Transverse colon (tissue), 4 donors: ENCODE results near the gene TBL1X. TPM values are rescaled to one million over a fixed set of nuclear protein-coding genes. Genes with fewer than 3 reads are reported as not detected.

ENCODE experiments used
- DNase-seq: peaks from one replicate; pipeline ENCODE4 v3.0.0-alpha.2; 2019
- H3K27ac ChIP-seq, 4 donors: fragments of 200-600 bp; sonication (generic); 2 replicates each; pipeline ENCODE4 v1.5.1; 2016 to 2018; ENCODE audit warnings: inconsistent platforms in 4 of 4
- H3K27me3 ChIP-seq: fragments of 200-600 bp; sonication (generic); 2 replicates; pipeline ENCODE4 v1.5.1; 2017; ENCODE audit warnings: inconsistent platforms
- H3K36me3 ChIP-seq, 4 donors: fragments of 200-600 bp; sonication (generic); 2 replicates each; pipeline ENCODE4 v1.5.1; 2017 to 2019; ENCODE audit warnings: inconsistent platforms in 4 of 4
- H3K4me1 ChIP-seq, 4 donors: fragments of 200-600 bp; sonication (generic); 2 replicates each; pipeline ENCODE4 v1.5.1; 2017 to 2020; ENCODE audit warnings: inconsistent platforms in 4 of 4
- H3K4me3 ChIP-seq, 4 donors: fragments of 200-600 bp; sonication (generic); 1 replicate in 1 of 4; 2 replicates in 3 of 4; pipeline versions ENCODE4 v1.5.1 to v1.6.1; 2017 to 2019; ENCODE audit warnings: inconsistent platforms in 4 of 4
- H3K9me3 ChIP-seq, 2 donors: fragments of 200-600 bp; sonication (generic); 2 replicates each; pipeline ENCODE4 v1.5.1; 2017 to 2019; ENCODE audit warnings: inconsistent platforms in 2 of 2
- CTCF ChIP-seq, 5 experiments: fragments of 200-600 bp in 3 of 5; fragments of 450-650 bp in 2 of 5; sonication (generic) in 3 of 5; IDR thresholded peaks; 1 replicate in 2 of 5; 2 replicates in 3 of 5; pipeline ENCODE4 v1.5.1; 2016 to 2017; ENCODE audit warnings: antibody characterized with exemption in 5 of 5, inconsistent platforms in 3 of 5, mild to moderate bottlenecking in 2 of 5, moderate library complexity in 1 of 5
- EP300 ChIP-seq: sonication (generic); formaldehyde crosslinking; IDR thresholded peaks from one replicate; pipeline ENCODE4 v1.6.1; 2017; ENCODE audit warnings: antibody characterized with exemption, low read depth
- POLR2A ChIP-seq: fragments of 450-650 bp; IDR thresholded peaks from one replicate; pipeline ENCODE4 v1.6.1; 2016; ENCODE audit warnings: antibody characterized with exemption, mild to moderate bottlenecking, moderate library complexity
- POLR2AphosphoS5 ChIP-seq, 3 donors: sonication (generic); formaldehyde crosslinking; IDR thresholded peaks; one replicate each; pipeline ENCODE4 v1.6.1; 2016; ENCODE audit warnings: antibody characterized with exemption in 3 of 3
- WGBS, 2 donors: methylation state at CpG; one replicate each; pipeline ENCODE4 v1.1.5; 2018; ENCODE audit warnings: low coverage in 1 of 2; 5-methylcytosine and 5-hydroxymethylcytosine counted together
- in situ Hi-C, 4 donors: fragments of 200-750 bp; cut with MboI; loops; one replicate each; pipeline versions ENCODE4 v1.15.0 to v1.15.1; 2017; ENCODE audit warnings: low sequenced_read_pairs in 3 of 4, low pct_ligation_motif_present in 1 of 4, low pct_unique_long_range_greater_than_20kb in 1 of 4
- intact Hi-C: fragments of 100-400 bp; cut with DNase I; formaldehyde crosslinking; loops from one replicate; pipeline ENCODE4 v1.15.1; 2023; ENCODE audit warnings: low total_unique reads
- total RNA-seq, 4 donors: library from RNA; depleted of rRNA; stranded (reverse); fragments of >200 nt; gene quantifications; one replicate each; pipeline ENCODE4 v1.1.0, GENCODE V29; 2016

The TBL1X gene
- total RNA-seq, 4 donors from 2014 or later = 3.4 to 16.8 (median 13.0) TPM

GRCh38 chrX:9656871-9657270, 192.0 kb downstream of the TBL1X start:
- H3K4me3 ChIP-seq = no peak overlapping the region
- WGBS, 2 donors = 75 to 100% methylated on average over 1 to 3 of the region's 3 CpGs
- peaks cover 0 to 2% (median 0%) of the 10 kb centered on the region in 4 donors for H3K4me1 ChIP-seq
- in situ Hi-C loops = no loop called here
- H3K27me3 ChIP-seq = no peaks in the 10 kb centered on the region
- H3K36me3 ChIP-seq = no peaks in the 10 kb centered on the region
- no peak for DNase-seq
- no peak for TF ChIP-seq POLR2A
- no peak for TF ChIP-seq EP300
- TF ChIP-seq CTCF (IDR thresholded peaks at IDR 0.05) = no peak
- TF ChIP-seq POLR2AphosphoS5 (IDR thresholded peaks at IDR 0.05) = no peak
- intact Hi-C loops = no loop called here
- no peaks in the 10 kb centered on the region for H3K9me3 ChIP-seq
- no peak overlapping the region for H3K27ac ChIP-seq

- no peak overlapping the region for H3K4me3 ChIP-seq
- no peaks in the 10 kb centered on the region for H3K27me3 ChIP-seq
- in situ Hi-C loops = no loop called here
- intact Hi-C loops = no loop called here
- no peaks in the 10 kb centered on the region for H3K9me3 ChIP-seq
- no peaks in the 10 kb centered on the region for H3K36me3 ChIP-seq
- H3K27ac ChIP-seq = no peak overlapping the region
- H3K4me1 ChIP-seq = peaks cover 0 to 2% (median 0%) of the 10 kb centered on the region in 4 donors
- WGBS, 2 donors = 84% methylated on average over 6 of the region's 6 CpGs; no CpG with 5 or more reads in 1 of the 2 donors
- no peak for DNase-seq
- no peak for TF ChIP-seq POLR2AphosphoS5 (IDR thresholded peaks at IDR 0.05)
- no peak for TF ChIP-seq EP300
- no peak for TF ChIP-seq POLR2A
These were observed 192.9 kb downstream of the TBL1X start for GRCh38 chrX:9657590-9658256.

DNA sequence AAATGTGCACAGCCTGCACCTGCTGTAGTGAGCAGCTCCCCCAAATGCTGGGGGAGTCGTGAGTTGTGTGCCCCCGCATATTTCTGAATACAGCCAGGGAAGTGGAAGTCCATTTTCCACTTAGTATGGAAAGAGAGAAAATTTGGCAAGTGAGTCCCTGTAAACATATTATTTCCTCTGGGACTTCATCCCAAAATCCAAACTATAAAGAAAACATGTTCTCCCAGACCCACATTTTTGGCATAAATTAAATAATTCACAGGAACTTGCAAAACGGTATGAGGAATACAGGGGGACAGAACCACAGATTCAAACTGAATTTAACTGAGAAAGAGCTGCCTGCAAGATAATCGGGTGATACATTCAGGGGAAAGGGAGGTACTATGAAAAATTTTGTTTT, 193.6 kb downstream of the TBL1X start:
- H3K4me3 ChIP-seq = no peak overlapping the region
- in situ Hi-C loops = no loop called here
- TF ChIP-seq EP300 = no peak

GRCh38 chrX:9659571-9660195, 194.8 kb downstream of the TBL1X start:
- intact Hi-C loops = no loop called here
- 82% methylated on average over 17 of the region's 17 CpGs; no CpG with 5 or more reads in 1 of the 2 donors for WGBS, 2 donors

More for the DNA sequence above, 193.6 kb downstream of the TBL1X start:
- peaks cover 0 to 2% (median 0%) of the 10 kb centered on the region in 4 donors for H3K4me1 ChIP-seq
- H3K27ac ChIP-seq = no peak overlapping the region
- no peaks in the 10 kb centered on the region for H3K36me3 ChIP-seq
- 71% methylated on average over 4 of the region's 4 CpGs; no CpG with 5 or more reads in 1 of the 2 donors for WGBS, 2 donors
- no peaks in the 10 kb centered on the region for H3K9me3 ChIP-seq
- H3K27me3 ChIP-seq = no peaks in the 10 kb centered on the region
- no peak for DNase-seq
- intact Hi-C loops = no loop called here

More at GRCh38 chrX:9659571-9660195, 194.8 kb downstream of the TBL1X start:
- peaks cover 0 to 2% (median 0%) of the 10 kb centered on the region in 4 donors for H3K4me1 ChIP-seq
- DNase-seq = no peak
- no peak overlapping the region for H3K4me3 ChIP-seq
- no peaks in the 10 kb centered on the region for H3K27me3 ChIP-seq
- TF ChIP-seq EP300 = peak; percentile 22
- TF ChIP-seq CTCF (IDR thresholded peaks at IDR 0.05) = no peak
- TF ChIP-seq POLR2AphosphoS5 (IDR thresholded peaks at IDR 0.05) = peak in 1 of 3 donors; percentile 39
- no peak for TF ChIP-seq POLR2A
- no peak overlapping the region for H3K27ac ChIP-seq
- no peaks in the 10 kb centered on the region for H3K9me3 ChIP-seq
- in situ Hi-C loops = no loop called here
- no peaks in the 10 kb centered on the region for H3K36me3 ChIP-seq
